ENCODE results near the gene CDC42SE2. TPM values are rescaled to one million over a fixed set of nuclear protein-coding genes. Genes with fewer than 3 reads are reported as not detected.

CDC42SE2 gene
- total RNA-seq, 1 experiment from 2014 or later = 23.2 TPM

- Histone ChIP-seq H2AK5ac (ENCODE audit: insufficient read length, low read length) (no peak overlapping the region), H3K79me2 (ENCODE audit: insufficient read depth, low read length) (no peaks in the 10 kb centered on the region; the same call in 1 of the 2 replicates), H2BK5ac (ENCODE audit: insufficient read length, low read length) (no peak overlapping the region), H3K9me3 (ENCODE audit: control insufficient read depth, low read depth, low read length) (no peaks in the 10 kb centered on the region), H2BK120ac (ENCODE audit: low read depth, low read length, poor library complexity, severe bottlenecking) (no peak overlapping the region), H2BK20ac (ENCODE audit: low read depth, low read length, poor library complexity, severe bottlenecking) (no peak overlapping the region), H3K27me3 (ENCODE audit: insufficient read depth, low read length) (no peaks in the 10 kb centered on the region), H4K8ac (replicated peaks; ENCODE audit: insufficient read length, low read depth, low read length) (no peak overlapping the region), H2AFZ (ENCODE audit: low read length) (no peak overlapping the region), H3K9ac (ENCODE audit: extremely low read depth, insufficient read length, low read length) (no peak overlapping the region), H3K4me1 (ENCODE audit: insufficient read depth, low read length) (no peaks in the 10 kb centered on the region), H3K23ac (ENCODE audit: insufficient read length, low read depth, low read length) (no peak overlapping the region), H4K5ac (ENCODE audit: insufficient read length, low read depth, low read length) (no peak overlapping the region), H3K4ac (ENCODE audit: low read depth, low read length) (no peak overlapping the region), H3K4me2 (ENCODE audit: insufficient read depth, insufficient read length, low read length) (no peak overlapping the region), H2BK15ac (ENCODE audit: low read depth, low read length) (no peak overlapping the region), H4K20me1 (ENCODE audit: control insufficient read depth, insufficient read depth, insufficient read length) (no peaks in the 10 kb centered on the region), H3T11ph (ENCODE audit: low read length) (no peak overlapping the region), H3K23me2 (ENCODE audit: insufficient read length, low read depth, low read length, poor library complexity, severe bottlenecking) (no peaks in the 10 kb centered on the region), H2BK12ac (ENCODE audit: insufficient read length, low read depth, low read length) (no peak overlapping the region), H4K91ac (ENCODE audit: insufficient read length, low read depth, low read length) (no peak overlapping the region), H3K14ac (ENCODE audit: insufficient read depth, low read length) (peak overlapping the region; percentile 47; the same call in 1 of the 2 replicates), H3K56ac (ENCODE audit: insufficient read length, low read depth, low read length) (no peak overlapping the region), H3K18ac (ENCODE audit: insufficient read length, low read depth, low read length) (no peak overlapping the region), H3K27ac (ENCODE audit: insufficient read length, low read depth, low read length) (no peak overlapping the region), H3K79me1 (ENCODE audit: insufficient read depth, low read depth, low read length, poor library complexity, severe bottlenecking) (no peaks in the 10 kb centered on the region)
- no peak overlapping the region for H3K4me3 Mint-ChIP-seq
- no CpG with 5 or more reads among the region's 3 CpGs for WGBS (ENCODE audit: extremely low coverage, insufficient read length, low lambda C conversion rate)
- no peaks in the 10 kb centered on the region; a peak in 1 of 7 replicates for H3K36me3 Mint-ChIP-seq (ENCODE audit: insufficient read depth in 1 of 3, low read depth in 3 of 3)
- H3K27ac Mint-ChIP-seq = no peak overlapping the region; a peak in 2 of 7 replicates
- DNase-seq = no peak
- H3K4me1 Mint-ChIP-seq = peaks cover 3 to 12% of the 10 kb centered on the region in 2 experiments
- H3K27me3 Mint-ChIP-seq (ENCODE audit: low read depth) = no peaks in the 10 kb centered on the region
- TF ChIP-seq, protein P1, sequence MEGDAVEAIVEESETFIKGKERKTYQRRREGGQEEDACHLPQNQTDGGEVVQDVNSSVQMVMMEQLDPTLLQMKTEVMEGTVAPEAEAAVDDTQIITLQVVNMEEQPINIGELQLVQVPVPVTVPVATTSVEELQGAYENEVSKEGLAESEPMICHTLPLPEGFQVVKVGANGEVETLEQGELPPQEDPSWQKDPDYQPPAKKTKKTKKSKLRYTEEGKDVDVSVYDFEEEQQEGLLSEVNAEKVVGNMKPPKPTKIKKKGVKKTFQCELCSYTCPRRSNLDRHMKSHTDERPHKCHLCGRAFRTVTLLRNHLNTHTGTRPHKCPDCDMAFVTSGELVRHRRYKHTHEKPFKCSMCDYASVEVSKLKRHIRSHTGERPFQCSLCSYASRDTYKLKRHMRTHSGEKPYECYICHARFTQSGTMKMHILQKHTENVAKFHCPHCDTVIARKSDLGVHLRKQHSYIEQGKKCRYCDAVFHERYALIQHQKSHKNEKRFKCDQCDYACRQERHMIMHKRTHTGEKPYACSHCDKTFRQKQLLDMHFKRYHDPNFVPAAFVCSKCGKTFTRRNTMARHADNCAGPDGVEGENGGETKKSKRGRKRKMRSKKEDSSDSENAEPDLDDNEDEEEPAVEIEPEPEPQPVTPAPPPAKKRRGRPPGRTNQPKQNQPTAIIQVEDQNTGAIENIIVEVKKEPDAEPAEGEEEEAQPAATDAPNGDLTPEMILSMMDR (conservative IDR thresholded peaks at IDR 0.05) = no peak
- no peaks in the 10 kb centered on the region; a peak in 1 of 5 replicates for H3K9me3 Mint-ChIP-seq
These were observed 49.1 kb upstream of the CDC42SE2 start for GRCh38 chr5:131214609-131215227.
